GM19035 (cell line): ENCODE results near the gene SLC23A2.
"Not testable (repeated sequence)": the region's sequence is repeated elsewhere in the genome, so short reads cannot be mapped to it uniquely, and the experiment has no call there.

Source experiments
- ATAC-seq: cut with Tn5 transposase; IDR thresholded peaks from one replicate; pipeline ENCODE4 v1.9.1; 2021; ENCODE audit not compliant: unreplicated experiment

Gene SLC23A2

DNA sequence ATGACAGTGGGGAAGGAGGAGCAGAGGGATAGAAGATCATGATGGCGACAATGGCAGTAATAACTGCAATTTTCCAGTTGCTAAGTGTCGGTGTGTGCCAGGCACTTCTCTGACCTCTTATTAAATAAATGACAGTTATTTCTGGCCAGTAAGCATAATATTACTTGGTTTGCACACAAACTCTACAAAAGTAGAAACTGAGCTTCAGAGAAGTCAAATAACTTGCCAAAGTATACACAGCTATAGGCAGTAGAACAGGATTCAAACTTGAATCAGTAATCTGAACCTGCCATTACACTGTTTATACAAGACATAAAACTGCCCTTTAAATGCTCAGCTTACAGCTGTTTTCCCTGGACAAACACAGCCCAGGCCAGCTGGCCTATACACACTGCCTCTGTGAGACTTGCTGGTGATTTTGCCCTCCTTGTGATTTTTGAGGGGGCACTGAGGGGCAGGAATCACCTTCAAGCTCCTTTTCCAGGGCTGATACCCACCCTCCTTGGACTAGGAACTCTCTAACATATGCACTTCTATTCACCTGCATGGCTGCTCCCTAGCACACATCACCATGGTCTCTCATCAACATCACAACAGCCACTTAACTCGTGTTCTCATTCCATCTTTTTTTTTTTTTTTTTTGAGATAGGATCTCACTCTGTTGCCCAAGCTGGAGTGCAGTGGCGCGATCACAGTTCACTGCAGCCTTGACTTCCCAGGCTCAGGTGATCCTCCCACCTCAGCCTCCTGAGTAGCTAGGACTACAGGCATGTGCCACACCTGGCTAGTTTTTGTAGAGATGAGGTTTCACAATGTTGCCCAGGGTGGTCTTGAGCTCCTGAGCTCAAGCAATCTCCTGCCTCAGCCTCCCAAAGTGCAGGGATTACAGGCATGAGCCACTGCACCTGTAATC is 63.6 kb downstream of the SLC23A2 start:
- no peak for ATAC-seq

GRCh38 chr20:4936851-4937406 is 64.4 kb downstream of the SLC23A2 start:
- ATAC-seq, result no peak

DNA sequence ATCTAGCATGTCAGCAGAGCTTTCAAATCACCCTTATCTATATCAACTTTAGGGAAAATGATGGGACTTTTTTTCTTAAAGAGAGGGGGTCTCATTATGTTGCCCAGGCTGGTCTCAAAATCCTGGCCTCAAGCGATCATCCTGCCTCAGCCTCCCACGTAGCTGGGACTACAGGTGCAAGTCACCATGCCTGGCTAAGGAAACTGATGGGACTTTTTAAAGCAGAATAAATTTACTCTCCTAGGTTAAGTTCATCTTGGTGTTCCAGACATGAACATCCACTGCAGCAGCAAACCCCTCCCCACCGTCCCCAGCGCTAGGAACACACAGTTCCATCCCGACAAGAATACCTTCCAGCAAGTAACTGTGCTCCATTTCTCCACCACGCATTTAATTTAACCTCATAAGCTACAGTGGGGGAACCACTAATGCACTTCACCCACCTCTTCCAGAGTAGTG is 64.9 kb downstream of the SLC23A2 start:
- ATAC-seq, result no peak

- ATAC-seq, result no peak
These were observed 69.2 kb downstream of the SLC23A2 start for GRCh38 chr20:4932061-4932460.

- no peak for ATAC-seq
These were observed 71.5 kb downstream of the SLC23A2 start for GRCh38 chr20:4929686-4930397.

DNA sequence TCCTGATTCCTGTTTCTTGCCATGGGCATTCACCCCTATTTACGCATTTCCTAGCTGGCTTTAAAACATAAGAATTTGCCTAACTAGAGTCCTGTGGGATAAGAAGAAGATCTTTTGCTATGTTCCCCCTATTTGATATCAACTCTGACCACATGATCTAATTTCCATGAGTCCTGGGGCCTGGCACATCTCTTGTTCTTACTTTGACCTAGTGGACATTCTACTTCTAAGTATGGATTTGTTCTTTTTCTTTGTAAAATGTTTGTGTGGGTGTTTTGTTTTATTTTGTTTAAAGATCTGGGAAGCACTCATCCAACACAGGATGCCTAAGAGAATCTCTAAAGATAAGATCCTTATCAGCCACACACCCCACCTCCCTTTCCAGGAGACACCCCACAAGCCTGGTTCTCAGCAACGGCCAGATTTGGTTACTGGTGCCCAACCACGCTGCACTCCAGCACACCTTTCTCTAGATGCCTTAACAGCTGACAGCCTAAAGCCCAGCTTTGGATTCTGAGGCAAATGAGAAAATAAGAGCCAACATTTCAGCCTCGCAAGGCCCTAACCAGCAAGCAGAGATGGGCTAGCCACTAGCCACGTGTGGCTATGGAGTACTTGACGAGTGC is 74.7 kb downstream of the SLC23A2 start:
- ATAC-seq, result no peak

DNA sequence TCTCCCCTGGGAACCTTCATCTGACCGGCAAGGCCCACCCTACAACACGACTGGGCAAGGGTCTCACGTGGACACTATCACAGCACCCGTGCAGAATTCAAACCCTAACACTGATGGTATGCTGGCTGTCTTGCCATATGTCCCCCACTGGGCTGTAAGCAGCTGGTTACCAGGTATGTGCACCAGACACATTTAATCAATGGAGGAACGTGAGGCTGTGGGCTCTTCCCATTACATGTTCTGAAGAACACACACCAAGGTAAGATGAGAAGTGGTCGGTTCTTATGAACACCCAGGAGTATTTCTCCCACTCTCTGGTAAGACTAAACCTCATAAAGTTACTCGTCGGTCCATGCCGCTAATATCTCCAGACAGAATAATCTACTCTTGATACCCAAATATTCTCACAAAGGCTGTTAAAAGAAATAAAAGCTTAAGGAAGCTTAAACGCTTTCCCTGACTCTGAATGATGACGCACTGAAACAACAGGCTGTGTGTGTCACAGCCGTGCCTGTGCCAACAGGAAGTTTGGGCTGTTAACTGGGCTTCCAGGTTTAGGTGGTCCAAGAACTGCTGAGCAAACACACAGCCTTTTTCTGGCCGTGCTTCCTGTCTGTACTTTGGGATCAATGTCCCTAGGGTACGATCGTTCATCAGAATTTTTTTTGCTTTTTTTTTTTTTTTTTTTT is 75.3 kb downstream of the SLC23A2 start:
- no peak for ATAC-seq

GRCh38 chr20:4924446-4924845 is 76.9 kb downstream of the SLC23A2 start:
- ATAC-seq, result no peak

DNA sequence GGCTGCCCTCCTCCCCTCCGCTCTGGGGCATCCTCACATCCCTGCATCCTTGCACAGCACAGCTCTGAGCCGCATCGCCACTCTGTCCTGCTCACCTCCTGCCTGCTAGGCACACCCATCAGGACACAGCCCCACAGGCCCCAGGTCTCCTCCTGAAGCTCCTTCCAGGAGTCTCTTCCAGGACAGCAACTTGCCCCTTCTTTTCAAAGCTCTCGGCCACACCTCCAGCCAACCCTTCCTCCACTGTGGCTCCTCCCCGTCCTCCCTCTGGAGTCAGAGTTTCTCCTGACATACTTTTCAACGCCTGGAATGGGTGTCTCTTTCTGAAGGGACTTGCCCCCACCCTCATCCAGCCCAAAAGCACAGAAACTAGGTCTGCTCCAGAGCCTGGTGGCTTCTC is 77.3 kb downstream of the SLC23A2 start:
- no peak for ATAC-seq

GRCh38 chr20:4922186-4922585 is 79.1 kb downstream of the SLC23A2 start:
- no peak for ATAC-seq

GRCh38 chr20:4921271-4921670 is 80.0 kb downstream of the SLC23A2 start:
- ATAC-seq, result not testable (repeated sequence)

GRCh38 chr20:4920655-4921054 is 80.7 kb downstream of the SLC23A2 start:
- no peak for ATAC-seq

DNA sequence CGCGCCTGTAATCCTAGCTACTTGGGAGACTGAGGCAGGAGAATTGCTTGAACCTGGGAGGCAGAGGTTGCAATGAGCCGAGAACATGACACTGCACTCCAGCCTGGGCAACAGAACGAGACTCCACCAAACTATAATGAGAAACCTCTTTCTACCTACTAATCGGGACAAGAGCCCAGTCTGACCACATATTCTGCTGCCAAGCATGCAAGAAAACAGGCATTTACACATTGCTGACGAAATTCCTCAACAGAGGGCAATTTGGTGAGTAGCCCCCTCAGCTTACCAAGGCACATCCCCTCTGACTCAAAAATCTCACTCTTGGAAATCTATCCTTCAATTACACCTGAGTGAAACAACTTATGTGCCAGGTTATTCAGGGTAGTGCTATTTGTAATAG is 81.2 kb downstream of the SLC23A2 start:
- ATAC-seq, result no peak

- no peak for ATAC-seq
These were observed 82.1 kb downstream of the SLC23A2 start for GRCh38 chr20:4919047-4919704.

DNA sequence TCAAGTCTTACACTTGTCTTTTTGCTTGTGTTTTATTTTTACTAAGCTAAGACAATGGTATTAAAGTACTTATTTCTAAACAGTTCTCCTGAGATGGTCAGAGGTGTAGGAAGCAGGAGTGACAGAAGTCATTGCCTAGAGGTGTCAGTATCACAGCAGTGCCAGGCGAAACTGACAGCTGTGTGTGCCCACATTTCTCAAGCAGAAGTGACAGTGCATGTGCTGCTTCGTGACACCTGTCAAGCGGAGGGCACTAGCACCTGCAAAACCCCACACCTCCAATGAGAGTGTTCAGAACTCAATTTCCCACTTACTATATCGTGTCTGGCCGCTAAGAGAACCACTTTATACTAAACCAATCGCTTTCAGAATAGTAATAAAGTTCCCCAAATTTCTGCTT is 82.8 kb downstream of the SLC23A2 start:
- ATAC-seq, result no peak

DNA sequence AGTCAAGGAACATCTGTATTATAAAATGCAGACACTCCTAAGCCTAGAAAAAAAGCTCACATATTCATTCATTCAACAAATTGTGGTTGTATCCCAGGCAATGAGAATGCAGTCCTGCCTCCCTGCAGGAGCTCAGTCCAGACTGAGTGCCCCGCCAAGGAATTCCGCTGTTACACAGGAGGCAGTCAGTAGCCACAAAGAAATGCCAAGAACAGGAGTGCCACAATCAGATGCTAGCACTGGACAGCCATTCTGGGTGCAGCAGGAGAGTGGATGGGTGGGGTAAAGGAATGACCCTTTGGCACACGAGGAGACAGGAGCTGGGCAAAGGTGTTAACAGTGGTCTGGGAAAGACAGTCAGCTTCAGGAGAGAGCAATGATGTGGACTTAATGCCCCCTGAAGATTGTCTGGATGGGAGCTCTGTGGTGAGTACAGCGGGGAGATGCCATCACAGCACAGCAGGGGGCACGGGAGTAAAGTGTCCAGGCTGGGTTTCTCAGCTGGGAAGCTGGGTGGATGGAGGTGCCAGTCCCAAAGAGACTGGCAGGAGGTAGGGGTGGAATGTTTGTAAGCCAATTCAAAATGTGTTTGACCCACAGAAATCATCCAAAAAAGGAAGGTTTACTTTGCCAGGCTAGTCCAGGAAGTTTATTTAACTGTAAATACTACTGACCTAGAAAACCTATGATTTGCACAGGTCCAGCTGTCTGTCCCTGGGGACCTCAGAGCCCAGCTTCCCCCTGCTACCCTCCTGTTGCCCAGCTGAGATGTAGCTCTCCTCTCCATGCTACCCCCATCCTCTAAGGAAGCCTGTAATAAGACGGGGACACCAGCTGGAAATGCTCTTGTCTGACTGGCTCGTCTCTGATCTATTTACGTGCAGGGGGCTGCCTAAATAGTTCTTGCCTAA is 84.1 kb downstream of the SLC23A2 start:
- no peak for ATAC-seq

- ATAC-seq, result no peak
These were observed 88.2 kb downstream of the SLC23A2 start for GRCh38 chr20:4913147-4913546.

- ATAC-seq, result no peak
These were observed 88.7 kb downstream of the SLC23A2 start for GRCh38 chr20:4912380-4913142.
